Neutrophil (primary cell): ENCODE data around the gene METRNL.
"Not testable (repeated sequence)": the region's sequence is repeated elsewhere in the genome, so short reads cannot be mapped to it uniquely, and the experiment has no call there.

ENCODE experiments used
- H3K27ac ChIP-seq: fragments of 200-600 bp; sonication (generic); 2 replicates; pipeline ENCODE4 v1.5.1; 2016; ENCODE audit warnings: mild to moderate bottlenecking, moderate library complexity
- H3K27me3 ChIP-seq: fragments of 200-600 bp; sonication (generic); 2 replicates; pipeline ENCODE4 v1.6.0; 2016; ENCODE audit warnings: mild to moderate bottlenecking
- H3K36me3 ChIP-seq: fragments of 200-600 bp; sonication (generic); 2 replicates; pipeline ENCODE4 v1.5.1; 2017
- H3K4me1 ChIP-seq, 2 experiments: fragments of 200-600 bp in 1 of 2; sonication (generic) in 1 of 2; 1 replicate in 1 of 2; 2 replicates in 1 of 2; pipeline versions ENCODE4 v1.5.1 to v1.6.1; 2013 to 2016; ENCODE audit warnings: low read depth in 1 of 2, low read length in 1 of 2, mild to moderate bottlenecking in 1 of 2, moderate library complexity in 1 of 2; ENCODE audit not compliant: control insufficient read depth in 1 of 2, insufficient read depth in 1 of 2
- H3K4me3 ChIP-seq, 2 experiments: fragments of 200-600 bp in 1 of 2; sonication (generic) in 1 of 2; 1 replicate in 1 of 2; 2 replicates in 1 of 2; pipeline ENCODE4 v1.5.1; 2013 to 2016; ENCODE audit warnings: low read depth in 1 of 2, low read length in 1 of 2, mild to moderate bottlenecking in 1 of 2, moderate library complexity in 1 of 2
- H3K9me3 ChIP-seq: fragments of 200-600 bp; sonication (generic); 2 replicates; pipeline ENCODE4 v1.5.1; 2016
- TF ChIP-seq, protein P1 (sequence below): fragments of 200-600 bp; sonication (generic); IDR thresholded peaks from 2 replicates; pipeline ENCODE4 v1.5.1; 2016; ENCODE audit warnings: antibody characterized with exemption

Gene METRNL

GRCh38 chr17:83035722-83036121, 43.7 kb upstream of the METRNL start:
- Histone ChIP-seq H3K4me1 (no peaks in the 10 kb centered on the region), H3K4me3 (no peak overlapping the region), H3K36me3 (peaks cover 43% of the 10 kb centered on the region), H3K27me3 (no peaks in the 10 kb centered on the region), H3K27ac (no peak overlapping the region), H3K9me3 (no peaks in the 10 kb centered on the region)
- TF ChIP-seq, protein P1, sequence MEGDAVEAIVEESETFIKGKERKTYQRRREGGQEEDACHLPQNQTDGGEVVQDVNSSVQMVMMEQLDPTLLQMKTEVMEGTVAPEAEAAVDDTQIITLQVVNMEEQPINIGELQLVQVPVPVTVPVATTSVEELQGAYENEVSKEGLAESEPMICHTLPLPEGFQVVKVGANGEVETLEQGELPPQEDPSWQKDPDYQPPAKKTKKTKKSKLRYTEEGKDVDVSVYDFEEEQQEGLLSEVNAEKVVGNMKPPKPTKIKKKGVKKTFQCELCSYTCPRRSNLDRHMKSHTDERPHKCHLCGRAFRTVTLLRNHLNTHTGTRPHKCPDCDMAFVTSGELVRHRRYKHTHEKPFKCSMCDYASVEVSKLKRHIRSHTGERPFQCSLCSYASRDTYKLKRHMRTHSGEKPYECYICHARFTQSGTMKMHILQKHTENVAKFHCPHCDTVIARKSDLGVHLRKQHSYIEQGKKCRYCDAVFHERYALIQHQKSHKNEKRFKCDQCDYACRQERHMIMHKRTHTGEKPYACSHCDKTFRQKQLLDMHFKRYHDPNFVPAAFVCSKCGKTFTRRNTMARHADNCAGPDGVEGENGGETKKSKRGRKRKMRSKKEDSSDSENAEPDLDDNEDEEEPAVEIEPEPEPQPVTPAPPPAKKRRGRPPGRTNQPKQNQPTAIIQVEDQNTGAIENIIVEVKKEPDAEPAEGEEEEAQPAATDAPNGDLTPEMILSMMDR: no peak

- Histone ChIP-seq H3K4me3 (no peak overlapping the region), H3K36me3 (peaks cover 41% of the 10 kb centered on the region), H3K27ac (peak overlapping the region; percentile 36), H3K27me3 (no peaks in the 10 kb centered on the region), H3K9me3 (no peaks in the 10 kb centered on the region), H3K4me1 (no peaks in the 10 kb centered on the region)
- TF ChIP-seq, protein P1: no peak
These were observed 43.2 kb upstream of the METRNL start for GRCh38 chr17:83036193-83036592.

DNA sequence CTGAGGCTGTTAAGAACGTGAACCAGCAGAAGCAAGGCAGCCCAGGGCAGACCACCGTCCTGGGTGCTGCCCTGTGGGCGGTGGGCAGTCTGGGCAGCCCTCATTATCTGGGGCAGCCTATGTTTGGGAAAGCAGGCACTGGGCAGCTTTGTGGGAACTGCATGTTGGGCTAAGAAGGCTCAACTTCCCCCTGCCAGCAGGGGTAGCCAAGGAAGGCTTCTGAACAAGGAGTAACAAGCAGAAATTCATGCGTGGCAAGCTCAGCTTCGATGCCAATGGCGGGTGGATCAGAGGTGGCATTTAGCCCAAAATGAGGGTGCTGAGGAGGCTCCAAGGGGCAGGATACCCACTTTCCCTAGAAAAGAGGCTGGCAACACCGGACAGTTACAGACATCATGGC, 42.7 kb upstream of the METRNL start:
- TF ChIP-seq, protein P1: no peak
- Histone ChIP-seq H3K36me3 (peaks cover 36% of the 10 kb centered on the region), H3K9me3 (no peaks in the 10 kb centered on the region), H3K27me3 (no peaks in the 10 kb centered on the region), H3K27ac (peak overlapping the region; percentile 36), H3K4me3 (no peak overlapping the region), H3K4me1 (no peaks in the 10 kb centered on the region)

- Histone ChIP-seq H3K36me3 (peaks cover 34% of the 10 kb centered on the region), H3K4me1 (no peaks in the 10 kb centered on the region), H3K27me3 (no peaks in the 10 kb centered on the region), H3K27ac (peak overlapping the region; percentile 36), H3K9me3 (no peaks in the 10 kb centered on the region), H3K4me3 (no peak overlapping the region)
- TF ChIP-seq, protein P1: no peak
These were observed 42.1 kb upstream of the METRNL start for GRCh38 chr17:83037084-83037873.

DNA sequence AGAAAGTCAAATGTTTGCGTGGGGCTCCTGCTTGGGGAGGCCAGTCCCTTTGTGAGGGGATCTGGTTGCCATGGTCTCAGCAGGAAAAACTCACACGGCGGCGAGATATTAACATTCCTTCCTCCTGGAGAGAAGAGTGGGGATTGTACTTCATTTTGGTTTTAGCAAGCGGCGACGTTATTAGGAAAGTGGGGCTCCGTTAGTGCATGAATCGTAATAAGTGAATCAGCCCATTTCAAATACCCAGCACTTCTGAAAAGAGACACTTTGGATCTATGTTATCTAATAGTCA, 41.6 kb upstream of the METRNL start:
- H3K36me3 ChIP-seq: peaks cover 34% of the 10 kb centered on the region
- no peak overlapping the region for H3K4me3 ChIP-seq

GRCh38 chr17:83038983-83039382, 40.4 kb upstream of the METRNL start:
- not testable (repeated sequence) for H3K9me3 ChIP-seq, H3K27ac ChIP-seq, H3K27me3 ChIP-seq, H3K4me3 ChIP-seq, H3K4me1 ChIP-seq
- H3K36me3 ChIP-seq: peaks cover 34% of the 10 kb centered on the region

More for the DNA sequence above, 41.6 kb upstream of the METRNL start:
- TF ChIP-seq, protein P1: no peak
- no peak overlapping the region for H3K27ac ChIP-seq
- no peaks in the 10 kb centered on the region for H3K4me1 ChIP-seq
- no peaks in the 10 kb centered on the region for H3K27me3 ChIP-seq
- H3K9me3 ChIP-seq: no peaks in the 10 kb centered on the region
